A673 (cell line): ENCODE results near the gene CELF5.

Experiments used
- EZH2 ChIP-seq: fragments of 200-600 bp; sonication (generic); IDR thresholded peaks from 2 replicates; pipeline ENCODE4 v1.6.1; 2017; ENCODE audit warnings: borderline replicate concordance, low read depth, mild to moderate bottlenecking, mixed read lengths, antibody characterized with exemption, low read length; ENCODE audit not compliant: poor library complexity, severe bottlenecking
- TF ChIP-seq, protein P1 (sequence below): fragments of 300-800, 200-600 bp; sonication (generic); conservative IDR thresholded peaks from 2 replicates; pipeline ENCODE4 v1.5.1; 2017; ENCODE audit warnings: low read depth, mild to moderate bottlenecking, antibody characterized with exemption, low read length, moderate library complexity, mixed read lengths

DNA sequence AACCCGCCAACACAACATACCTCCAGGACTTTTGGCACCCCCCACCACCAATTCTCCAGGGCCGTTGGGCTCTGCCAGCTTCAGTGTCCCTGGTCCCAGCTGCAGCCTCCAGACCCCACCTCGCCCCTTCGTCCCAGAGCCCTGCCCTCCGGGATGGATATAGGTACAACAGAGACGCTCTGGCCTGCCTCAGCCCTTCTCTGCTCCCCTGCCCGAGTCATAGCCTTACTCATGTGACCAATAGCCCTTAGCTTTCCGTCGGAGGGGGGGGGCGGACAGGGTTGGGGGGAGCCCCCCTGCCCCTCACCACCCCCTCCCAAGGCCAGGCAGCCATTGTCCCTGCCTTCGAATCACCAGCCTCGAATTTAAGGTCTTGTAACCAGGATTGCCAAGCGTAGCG is 71.1 kb downstream of the CELF5 start:
- TF ChIP-seq, protein P1, sequence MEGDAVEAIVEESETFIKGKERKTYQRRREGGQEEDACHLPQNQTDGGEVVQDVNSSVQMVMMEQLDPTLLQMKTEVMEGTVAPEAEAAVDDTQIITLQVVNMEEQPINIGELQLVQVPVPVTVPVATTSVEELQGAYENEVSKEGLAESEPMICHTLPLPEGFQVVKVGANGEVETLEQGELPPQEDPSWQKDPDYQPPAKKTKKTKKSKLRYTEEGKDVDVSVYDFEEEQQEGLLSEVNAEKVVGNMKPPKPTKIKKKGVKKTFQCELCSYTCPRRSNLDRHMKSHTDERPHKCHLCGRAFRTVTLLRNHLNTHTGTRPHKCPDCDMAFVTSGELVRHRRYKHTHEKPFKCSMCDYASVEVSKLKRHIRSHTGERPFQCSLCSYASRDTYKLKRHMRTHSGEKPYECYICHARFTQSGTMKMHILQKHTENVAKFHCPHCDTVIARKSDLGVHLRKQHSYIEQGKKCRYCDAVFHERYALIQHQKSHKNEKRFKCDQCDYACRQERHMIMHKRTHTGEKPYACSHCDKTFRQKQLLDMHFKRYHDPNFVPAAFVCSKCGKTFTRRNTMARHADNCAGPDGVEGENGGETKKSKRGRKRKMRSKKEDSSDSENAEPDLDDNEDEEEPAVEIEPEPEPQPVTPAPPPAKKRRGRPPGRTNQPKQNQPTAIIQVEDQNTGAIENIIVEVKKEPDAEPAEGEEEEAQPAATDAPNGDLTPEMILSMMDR, result no peak
- TF ChIP-seq EZH2, result no peak
